Liver (tissue), 9 donors: ENCODE data around the gene PGBD5. TPM values are rescaled to one million over a fixed set of nuclear protein-coding genes. Genes with fewer than 3 reads are reported as not detected.

Experiments
- DNase-seq: peaks from one replicate; pipeline ENCODE4 v3.0.0-alpha.2; 2017; ENCODE audit warnings: low spot score
- H3K27ac ChIP-seq, 2 donors: one replicate each; pipeline ENCODE4 v1.7.0; 2013; ENCODE audit warnings: inconsistent platforms in 2 of 2, low read length in 2 of 2, control low read depth in 1 of 2, low read depth in 1 of 2, mild to moderate bottlenecking in 1 of 2
- H3K27me3 ChIP-seq, 4 donors: one replicate each; pipeline versions ENCODE4 v1.6.1 to v1.7.0; 2013; ENCODE audit warnings: low read length in 3 of 4, inconsistent platforms in 1 of 4, mild to moderate bottlenecking in 1 of 4, moderate library complexity in 1 of 4; ENCODE audit not compliant: control insufficient read depth in 4 of 4, insufficient read depth in 4 of 4
- H3K36me3 ChIP-seq, 4 donors: one replicate each; pipeline versions ENCODE4 v1.6.1 to v1.7.0; 2013; ENCODE audit warnings: low read length in 3 of 4, mild to moderate bottlenecking in 3 of 4, low read depth in 1 of 4, moderate library complexity in 1 of 4; ENCODE audit not compliant: control insufficient read depth in 4 of 4, insufficient read depth in 3 of 4
- H3K4me1 ChIP-seq, 4 donors: one replicate each; pipeline versions ENCODE4 v1.6.1 to v1.7.0; 2013; ENCODE audit warnings: low read length in 3 of 4, mild to moderate bottlenecking in 3 of 4, moderate library complexity in 1 of 4; ENCODE audit not compliant: control insufficient read depth in 4 of 4, insufficient read depth in 4 of 4
- H3K4me3 ChIP-seq, 3 donors: one replicate each; pipeline versions ENCODE4 v1.6.1 to v1.7.0; 2013; ENCODE audit warnings: low read length in 3 of 3, control low read depth in 1 of 3, low read depth in 1 of 3, mild to moderate bottlenecking in 1 of 3
- H3K9ac ChIP-seq, 2 donors: one replicate each; pipeline ENCODE4 v1.7.0; 2013; ENCODE audit warnings: low read length in 2 of 2, mild to moderate bottlenecking in 2 of 2, moderate library complexity in 2 of 2, control low read depth in 1 of 2, low read depth in 1 of 2
- H3K9me3 ChIP-seq, 4 donors: one replicate each; pipeline versions ENCODE4 v1.6.1 to v1.7.0; 2013; ENCODE audit warnings: low read length in 3 of 4; ENCODE audit not compliant: control insufficient read depth in 4 of 4
- ATF3 ChIP-seq: IDR thresholded peaks from 2 replicates; pipeline ENCODE4 v1.6.1; 2016; ENCODE audit warnings: antibody characterized with exemption
- CTCF ChIP-seq: fragments of 150-350 bp; IDR thresholded peaks from 2 replicates; pipeline ENCODE4 v1.5.1; 2017; ENCODE audit warnings: improper control_type of control experiment, low read depth, low read length; ENCODE audit not compliant: missing input control
- EGR1 ChIP-seq, 2 donors: IDR thresholded peaks; 2 replicates each; pipeline ENCODE4 v1.6.1; 2016 to 2018; ENCODE audit warnings: antibody characterized with exemption in 2 of 2, low read depth in 2 of 2
- FOXA1 ChIP-seq: IDR thresholded peaks from 2 replicates; pipeline ENCODE4 v1.6.1; 2016; ENCODE audit warnings: antibody characterized with exemption
- FOXA2 ChIP-seq: IDR thresholded peaks from 2 replicates; pipeline ENCODE4 v1.6.1; 2016; ENCODE audit warnings: antibody characterized with exemption
- GABPA ChIP-seq, 2 donors: IDR thresholded peaks in 1 of 2; conservative IDR thresholded peaks in 1 of 2; 2 replicates each; pipeline ENCODE4 v1.6.1; 2016; ENCODE audit warnings: antibody characterized with exemption in 2 of 2, mild to moderate bottlenecking in 1 of 2, moderate library complexity in 1 of 2
- HNF4A ChIP-seq, 2 donors: conservative IDR thresholded peaks; 2 replicates each; pipeline ENCODE4 v1.6.1; 2016; ENCODE audit warnings: antibody characterized with exemption in 2 of 2, mild to moderate bottlenecking in 2 of 2
- HNF4G ChIP-seq: IDR thresholded peaks from 2 replicates; pipeline ENCODE4 v1.6.1; 2016; ENCODE audit warnings: antibody characterized with exemption
- MAX ChIP-seq: IDR thresholded peaks from 2 replicates; pipeline ENCODE4 v1.6.1; 2016; ENCODE audit warnings: antibody characterized with exemption
- NR2F2 ChIP-seq: IDR thresholded peaks from 2 replicates; pipeline ENCODE4 v1.6.1; 2016; ENCODE audit warnings: antibody characterized with exemption
- RAD21 ChIP-seq, 2 donors: IDR thresholded peaks; 2 replicates each; pipeline ENCODE4 v1.6.1; 2016; ENCODE audit warnings: antibody characterized with exemption in 2 of 2, mild to moderate bottlenecking in 2 of 2
- RXRA ChIP-seq, 2 donors: IDR thresholded peaks; 2 replicates each; pipeline ENCODE4 v1.6.1; 2017 to 2018; ENCODE audit warnings: antibody characterized with exemption in 2 of 2, mild to moderate bottlenecking in 1 of 2
- SP1 ChIP-seq: IDR thresholded peaks from 2 replicates; pipeline ENCODE4 v1.6.1; 2018; ENCODE audit warnings: antibody characterized with exemption, mild to moderate bottlenecking
- TAF1 ChIP-seq: conservative IDR thresholded peaks from 2 replicates; pipeline ENCODE4 v1.6.1; 2016; ENCODE audit warnings: antibody characterized with exemption, mild to moderate bottlenecking
- YY1 ChIP-seq: IDR thresholded peaks from 2 replicates; pipeline ENCODE4 v1.6.1; 2016; ENCODE audit warnings: antibody characterized with exemption, mild to moderate bottlenecking
- ZBTB33 ChIP-seq: IDR thresholded peaks from 2 replicates; pipeline ENCODE4 v1.6.1; 2016; ENCODE audit warnings: antibody characterized with exemption
- WGBS: extraction: QIAGEN DNeasy Blood & Tissue Kit; methylation state at CpG from one replicate; pipeline ENCODE4 v1.1.7; 2013; 5-methylcytosine and 5-hydroxymethylcytosine counted together
- polyA plus RNA-seq, 2 donors: library from polyadenylated mRNA; stranded (reverse) in 1 of 2; unstranded in 1 of 2; fragments of 200-250 nt in 1 of 2; fragments of >200 nt in 1 of 2; fragmentation: Nextera tagmentation in 1 of 2; extraction: Ambion mirVana in 1 of 2; gene quantifications; one replicate each; pipeline versions ENCODE4 v1.2.1 to v1.2.3, GENCODE V29; 2013 to 2015
- total RNA-seq, 2 donors: library from RNA; depleted of rRNA; stranded (reverse); fragments of >200 nt; gene quantifications; one replicate each; pipeline ENCODE4 v1.2.3, GENCODE V29; 2014
- TF ChIP-seq, protein P1 (sequence below): IDR thresholded peaks from 2 replicates; pipeline ENCODE4 v1.6.1; 2016; ENCODE audit warnings: antibody characterized with exemption, mild to moderate bottlenecking
- donor health status: healthy.
- donor health status: healthy.
- donor health status: healthy.
- donor health status: healthy.
- donor health status: healthy.

PGBD5 gene
- total and polyA plus RNA-seq, 4 donors = 0.88 to 5.4 (median 2.7) TPM

GRCh38 chr1:230391776-230392535 lies 34.2 kb downstream of the PGBD5 start (continued):
- TF ChIP-seq ZBTB33 = no peak
- TF ChIP-seq GABPA (IDR thresholded peaks at IDR 0.05 in 1 of 2, conservative IDR thresholded peaks at IDR 0.05 in 1 of 2) = no peak

DNA sequence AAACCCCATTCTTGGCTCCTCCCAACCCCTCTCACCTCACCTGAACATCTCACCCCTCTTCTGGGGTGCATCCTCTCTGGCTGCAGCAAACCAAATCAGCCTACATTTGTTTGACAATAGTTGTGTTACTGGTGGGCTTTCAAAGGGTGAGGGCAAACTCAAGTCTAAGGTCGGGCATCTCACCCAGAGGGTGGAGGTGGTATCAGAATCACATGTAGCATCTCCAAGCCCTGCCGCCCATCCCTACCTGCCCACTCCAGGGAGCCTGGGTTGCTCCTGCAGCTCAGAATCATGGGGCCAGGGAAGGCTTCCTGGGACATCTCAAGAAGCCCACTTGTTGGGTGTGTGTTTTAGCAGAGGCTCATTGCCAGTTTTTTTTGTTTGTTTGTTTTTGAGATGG lies 35.8 kb downstream of the PGBD5 start:
- H3K4me1 ChIP-seq = no peaks in the 10 kb centered on the region
- H3K9me3 ChIP-seq = no peaks in the 10 kb centered on the region
- H3K4me3 ChIP-seq = no peak overlapping the region
- no peaks in the 10 kb centered on the region for H3K36me3 ChIP-seq
- 90% methylated on average over 2 of the region's 2 CpGs for WGBS
- no peak for DNase-seq
- TF ChIP-seq RXRA (IDR thresholded peaks at IDR 0.05) = no peak
- no peak for TF ChIP-seq TAF1
- TF ChIP-seq NR2F2 = no peak
- TF ChIP-seq HNF4A (conservative IDR thresholded peaks at IDR 0.05) = no peak
- TF ChIP-seq CTCF = no peak
- TF ChIP-seq EGR1 (IDR thresholded peaks at IDR 0.05; ENCODE audit: low read depth in 2 of 2) = no peak
- no peak for TF ChIP-seq RAD21 (IDR thresholded peaks at IDR 0.05)
- no peak for TF ChIP-seq SP1
- TF ChIP-seq GABPA (IDR thresholded peaks at IDR 0.05 in 1 of 2, conservative IDR thresholded peaks at IDR 0.05 in 1 of 2) = no peak
- TF ChIP-seq FOXA1 = no peak
- no peak for TF ChIP-seq YY1
- TF ChIP-seq, protein P1, sequence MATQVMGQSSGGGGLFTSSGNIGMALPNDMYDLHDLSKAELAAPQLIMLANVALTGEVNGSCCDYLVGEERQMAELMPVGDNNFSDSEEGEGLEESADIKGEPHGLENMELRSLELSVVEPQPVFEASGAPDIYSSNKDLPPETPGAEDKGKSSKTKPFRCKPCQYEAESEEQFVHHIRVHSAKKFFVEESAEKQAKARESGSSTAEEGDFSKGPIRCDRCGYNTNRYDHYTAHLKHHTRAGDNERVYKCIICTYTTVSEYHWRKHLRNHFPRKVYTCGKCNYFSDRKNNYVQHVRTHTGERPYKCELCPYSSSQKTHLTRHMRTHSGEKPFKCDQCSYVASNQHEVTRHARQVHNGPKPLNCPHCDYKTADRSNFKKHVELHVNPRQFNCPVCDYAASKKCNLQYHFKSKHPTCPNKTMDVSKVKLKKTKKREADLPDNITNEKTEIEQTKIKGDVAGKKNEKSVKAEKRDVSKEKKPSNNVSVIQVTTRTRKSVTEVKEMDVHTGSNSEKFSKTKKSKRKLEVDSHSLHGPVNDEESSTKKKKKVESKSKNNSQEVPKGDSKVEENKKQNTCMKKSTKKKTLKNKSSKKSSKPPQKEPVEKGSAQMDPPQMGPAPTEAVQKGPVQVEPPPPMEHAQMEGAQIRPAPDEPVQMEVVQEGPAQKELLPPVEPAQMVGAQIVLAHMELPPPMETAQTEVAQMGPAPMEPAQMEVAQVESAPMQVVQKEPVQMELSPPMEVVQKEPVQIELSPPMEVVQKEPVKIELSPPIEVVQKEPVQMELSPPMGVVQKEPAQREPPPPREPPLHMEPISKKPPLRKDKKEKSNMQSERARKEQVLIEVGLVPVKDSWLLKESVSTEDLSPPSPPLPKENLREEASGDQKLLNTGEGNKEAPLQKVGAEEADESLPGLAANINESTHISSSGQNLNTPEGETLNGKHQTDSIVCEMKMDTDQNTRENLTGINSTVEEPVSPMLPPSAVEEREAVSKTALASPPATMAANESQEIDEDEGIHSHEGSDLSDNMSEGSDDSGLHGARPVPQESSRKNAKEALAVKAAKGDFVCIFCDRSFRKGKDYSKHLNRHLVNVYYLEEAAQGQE = no peak
- no peak for TF ChIP-seq MAX
- TF ChIP-seq ATF3 = no peak
- no peak for TF ChIP-seq FOXA2
- no peak for TF ChIP-seq HNF4G
- H3K27ac ChIP-seq = no peak overlapping the region
- H3K27me3 ChIP-seq = no peaks in the 10 kb centered on the region
- H3K9ac ChIP-seq = no peak overlapping the region
